Type B pancreatic cell (in vitro differentiated cells): ENCODE measurements around the gene MEIS3. TPM values are rescaled to one million over a fixed set of nuclear protein-coding genes. Genes with fewer than 3 reads are reported as not detected.

Experiments
- DNase-seq: peaks from one replicate; pipeline ENCODE4 v3.0.0; 2021; ENCODE audit warnings: mixed read lengths; ENCODE audit not compliant: unreplicated experiment; ENCODE audit errors: extremely low spot score
- H3K27ac Mint-ChIP-seq: 2 replicates; pipeline ENCODE4 v1.8.0; 2021; ENCODE audit warnings: mild to moderate bottlenecking, mixed read lengths
- H3K27me3 Mint-ChIP-seq: 2 replicates; pipeline ENCODE4 v1.8.0; 2021; ENCODE audit warnings: mixed read lengths
- H3K36me3 Mint-ChIP-seq: 2 replicates; pipeline ENCODE4 v1.8.0; 2021; ENCODE audit warnings: mixed read lengths
- H3K4me1 Mint-ChIP-seq: one replicate; pipeline ENCODE4 v1.8.0; 2021; ENCODE audit warnings: mixed read lengths; ENCODE audit not compliant: unreplicated experiment
- H3K4me3 Mint-ChIP-seq: 2 replicates; pipeline ENCODE4 v1.8.0; 2021; ENCODE audit warnings: mild to moderate bottlenecking, mixed read lengths
- H3K9me3 Mint-ChIP-seq: 2 replicates; pipeline ENCODE4 v1.8.0; 2021; ENCODE audit warnings: mixed read lengths
- CTCF ChIP-seq: fragments of 200-600 bp; sonication (generic); conservative IDR thresholded peaks from 2 replicates; pipeline ENCODE4 v1.5.0; 2021; ENCODE audit warnings: antibody characterized with exemption, mild to moderate bottlenecking
- total RNA-seq: library from RNA; stranded (reverse); gene quantifications from 2 replicates; pipeline ENCODE4 v1.2.1, GENCODE V29; 2021; ENCODE audit warnings: low replicate concordance

MEIS3 gene
- total RNA-seq, 1 donor from 2014 or later: 43.2 TPM

GRCh38 chr19:47418692-47419029 lies 666 bp downstream of the MEIS3 start:
- peaks cover 34% of the 10 kb centered on the region for H3K4me1 Mint-ChIP-seq

DNA sequence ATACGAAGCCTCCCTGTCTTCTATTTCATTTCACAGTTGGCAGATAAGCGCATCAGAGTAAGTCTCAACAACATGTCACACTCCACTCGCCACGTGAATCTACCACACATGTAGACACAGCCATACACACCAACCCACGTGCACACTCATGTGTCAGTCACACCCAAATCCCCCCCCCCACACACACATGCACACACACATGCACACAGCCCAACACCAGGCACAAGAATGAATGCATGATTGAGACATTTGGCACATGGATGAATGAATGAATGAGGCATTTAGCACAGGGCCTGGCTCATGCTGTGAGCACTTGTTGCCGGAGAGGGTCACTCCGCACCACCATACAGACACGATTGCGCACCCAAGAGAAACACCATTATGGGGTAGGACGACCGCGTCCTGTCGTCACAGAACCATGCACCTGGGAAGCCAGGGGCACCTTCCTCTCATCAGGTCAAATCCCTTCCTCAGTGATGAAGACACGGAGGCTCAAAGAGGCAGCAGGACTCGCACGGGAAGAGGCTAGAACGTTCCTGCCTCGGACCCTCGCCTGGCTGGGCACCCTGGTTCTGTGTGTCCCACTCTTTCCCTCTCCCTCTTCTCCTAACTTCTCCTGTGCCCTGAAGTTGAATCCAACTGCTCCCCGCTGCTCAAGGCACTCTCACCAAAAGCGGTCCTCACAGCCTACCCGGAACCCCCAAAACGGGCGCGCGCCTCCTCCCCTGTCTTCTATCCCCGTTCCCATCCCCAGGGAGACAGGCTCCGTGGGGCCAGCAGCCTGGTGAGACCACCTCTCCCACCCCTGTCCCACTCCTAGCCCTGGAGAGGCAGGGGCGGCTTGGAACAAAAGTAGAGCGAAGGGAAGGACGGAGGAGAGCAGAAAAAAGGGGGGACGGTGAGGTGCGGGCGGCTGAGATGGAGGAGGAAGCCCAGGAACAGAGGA lies 1.3 kb downstream of the MEIS3 start:
- Mint-ChIP-seq H3K36me3 (peaks cover 5% of the 10 kb centered on the region), H3K27ac (peak overlapping the region; percentile 76), H3K4me3 (peak overlapping the region; percentile 84), H3K4me1 (peaks cover 29% of the 10 kb centered on the region), H3K27me3 (peaks cover 65% of the 10 kb centered on the region), H3K9me3 (no peaks in the 10 kb centered on the region)
- no peak for TF ChIP-seq CTCF
- no peak for DNase-seq

More at GRCh38 chr19:47418692-47419029, 666 bp downstream of the MEIS3 start:
- Mint-ChIP-seq H3K4me3 (peak overlapping the region; percentile 84), H3K36me3 (peaks cover 5% of the 10 kb centered on the region), H3K27me3 (peaks cover 72% of the 10 kb centered on the region), H3K9me3 (no peaks in the 10 kb centered on the region), H3K27ac (peak overlapping the region; percentile 76)
- TF ChIP-seq CTCF: no peak
- no peak for DNase-seq

DNA sequence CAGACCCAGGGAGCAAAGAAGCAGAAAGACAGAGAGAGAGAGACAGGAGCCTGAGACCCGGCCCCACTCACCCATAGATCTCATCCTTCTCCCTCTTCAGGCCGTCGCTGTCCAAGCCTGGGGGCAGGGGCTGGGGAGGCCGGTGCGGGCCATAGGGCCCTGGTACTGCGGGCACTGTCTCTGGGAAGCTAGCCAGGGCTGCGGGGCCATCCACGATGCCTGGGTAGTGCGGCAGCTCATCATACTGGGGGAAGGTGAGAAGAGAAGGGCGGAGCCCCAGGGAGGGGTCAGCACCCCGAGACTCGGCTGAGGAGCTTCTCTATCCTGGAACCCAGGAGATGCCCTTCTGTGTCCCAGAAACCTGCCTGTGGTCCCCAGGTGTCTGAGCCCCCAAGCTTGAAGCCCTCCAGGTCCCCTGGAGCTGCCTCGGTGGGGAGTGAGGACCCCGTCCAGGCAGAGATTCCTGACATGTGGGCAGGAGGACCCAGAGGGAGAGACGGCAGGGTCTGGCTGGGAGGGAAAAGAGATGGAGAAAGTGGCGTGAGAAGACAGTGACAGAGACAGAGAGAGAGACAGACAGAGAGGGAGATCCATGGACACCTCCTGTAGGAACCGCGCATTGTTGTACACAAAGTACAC lies 2.1 kb downstream of the MEIS3 start:
- H3K36me3 Mint-ChIP-seq: peaks cover 5% of the 10 kb centered on the region
- H3K4me1 Mint-ChIP-seq: peaks cover 21% of the 10 kb centered on the region
- TF ChIP-seq CTCF: no peak
- H3K27ac Mint-ChIP-seq: peak overlapping the region; percentile 76
- H3K4me3 Mint-ChIP-seq: peak overlapping the region; percentile 84
- H3K9me3 Mint-ChIP-seq: no peaks in the 10 kb centered on the region
- DNase-seq: no peak
- H3K27me3 Mint-ChIP-seq: peaks cover 58% of the 10 kb centered on the region

- H3K36me3 Mint-ChIP-seq: peaks cover 5% of the 10 kb centered on the region
- H3K4me3 Mint-ChIP-seq: peak overlapping the region; percentile 34
- H3K9me3 Mint-ChIP-seq: no peaks in the 10 kb centered on the region
- DNase-seq: no peak
- no peak overlapping the region for H3K27ac Mint-ChIP-seq
- peaks cover 15% of the 10 kb centered on the region for H3K4me1 Mint-ChIP-seq
- no peak for TF ChIP-seq CTCF
- peaks cover 52% of the 10 kb centered on the region for H3K27me3 Mint-ChIP-seq
Measured at GRCh38 chr19:47416643-47416985, 2.7 kb downstream of the MEIS3 start.

GRCh38 chr19:47415953-47416642 lies 3.2 kb downstream of the MEIS3 start:
- Mint-ChIP-seq H3K4me3 (no peak overlapping the region), H3K27me3 (peaks cover 47% of the 10 kb centered on the region), H3K9me3 (no peaks in the 10 kb centered on the region), H3K27ac (no peak overlapping the region), H3K4me1 (peaks cover 11% of the 10 kb centered on the region), H3K36me3 (peaks cover 5% of the 10 kb centered on the region)
- no peak for TF ChIP-seq CTCF
- no peak for DNase-seq
